WERI-Rb-1 (cell line): ENCODE data around the gene GAPDHS.

Source experiments
- DNase-seq: peaks from one replicate; pipeline ENCODE4 v3.0.0-alpha.2; 2020
- H3K27ac ChIP-seq: fragments of 250-450 bp; sonication (Bioruptor Pico); 2 replicates; pipeline ENCODE4 v1.5.1; 2020; ENCODE audit warnings: mild to moderate bottlenecking, moderate library complexity
- H3K27me3 ChIP-seq: fragments of 250-450 bp; sonication (Bioruptor Pico); 2 replicates; pipeline ENCODE4 v1.5.1; 2021; ENCODE audit warnings: mild to moderate bottlenecking, low read depth, moderate library complexity; ENCODE audit not compliant: insufficient read depth, severe bottlenecking
- H3K36me3 ChIP-seq: fragments of 250-450 bp; sonication (Bioruptor Pico); 2 replicates; pipeline ENCODE4 v1.5.1; 2020; ENCODE audit warnings: mild to moderate bottlenecking, moderate library complexity
- H3K4me3 ChIP-seq: 2 replicates; pipeline ENCODE4 v1.5.1; 2011; ENCODE audit warnings: low read depth, mild to moderate bottlenecking, control low read depth, low read length
- H3K9me3 ChIP-seq: fragments of 250-450 bp; sonication (Bioruptor Pico); 2 replicates; pipeline ENCODE4 v1.5.1; 2021; ENCODE audit warnings: mild to moderate bottlenecking, moderate library complexity; ENCODE audit not compliant: severe bottlenecking
- TF ChIP-seq, protein P1 (sequence below): IDR thresholded peaks from 2 replicates; pipeline ENCODE4 v1.5.1; 2011; ENCODE audit warnings: low read depth, mild to moderate bottlenecking, control low read depth, inconsistent platforms, low read length

Gene GAPDHS

DNA sequence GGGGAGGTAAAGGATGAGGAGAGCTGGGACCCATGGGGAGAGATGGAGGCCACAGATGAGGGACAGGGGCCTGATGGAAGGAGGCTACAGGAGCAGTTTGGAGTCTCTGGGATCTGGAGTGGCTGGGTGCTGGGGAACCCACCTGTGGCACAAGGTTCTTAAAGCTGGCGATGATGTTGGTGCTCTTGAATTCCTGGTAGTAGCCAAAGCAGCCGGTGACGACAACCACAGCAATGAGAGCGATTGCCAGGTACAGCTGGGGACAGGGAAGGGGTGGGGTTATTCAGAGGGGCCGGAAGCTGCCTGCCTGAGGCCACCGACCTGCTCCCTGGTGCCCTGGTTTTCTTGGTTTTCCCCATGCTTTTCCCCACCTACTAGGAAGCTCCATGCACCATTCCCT, 27.4 kb downstream of the GAPDHS start:
- H3K36me3 ChIP-seq, result no peaks in the 10 kb centered on the region
- no peaks in the 10 kb centered on the region for H3K27me3 ChIP-seq
- TF ChIP-seq, protein P1, sequence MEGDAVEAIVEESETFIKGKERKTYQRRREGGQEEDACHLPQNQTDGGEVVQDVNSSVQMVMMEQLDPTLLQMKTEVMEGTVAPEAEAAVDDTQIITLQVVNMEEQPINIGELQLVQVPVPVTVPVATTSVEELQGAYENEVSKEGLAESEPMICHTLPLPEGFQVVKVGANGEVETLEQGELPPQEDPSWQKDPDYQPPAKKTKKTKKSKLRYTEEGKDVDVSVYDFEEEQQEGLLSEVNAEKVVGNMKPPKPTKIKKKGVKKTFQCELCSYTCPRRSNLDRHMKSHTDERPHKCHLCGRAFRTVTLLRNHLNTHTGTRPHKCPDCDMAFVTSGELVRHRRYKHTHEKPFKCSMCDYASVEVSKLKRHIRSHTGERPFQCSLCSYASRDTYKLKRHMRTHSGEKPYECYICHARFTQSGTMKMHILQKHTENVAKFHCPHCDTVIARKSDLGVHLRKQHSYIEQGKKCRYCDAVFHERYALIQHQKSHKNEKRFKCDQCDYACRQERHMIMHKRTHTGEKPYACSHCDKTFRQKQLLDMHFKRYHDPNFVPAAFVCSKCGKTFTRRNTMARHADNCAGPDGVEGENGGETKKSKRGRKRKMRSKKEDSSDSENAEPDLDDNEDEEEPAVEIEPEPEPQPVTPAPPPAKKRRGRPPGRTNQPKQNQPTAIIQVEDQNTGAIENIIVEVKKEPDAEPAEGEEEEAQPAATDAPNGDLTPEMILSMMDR, result no peak
- H3K27ac ChIP-seq, result no peak overlapping the region
- H3K9me3 ChIP-seq, result peaks cover 3% of the 10 kb centered on the region
- no peak overlapping the region for H3K4me3 ChIP-seq
- DNase-seq, result no peak

DNA sequence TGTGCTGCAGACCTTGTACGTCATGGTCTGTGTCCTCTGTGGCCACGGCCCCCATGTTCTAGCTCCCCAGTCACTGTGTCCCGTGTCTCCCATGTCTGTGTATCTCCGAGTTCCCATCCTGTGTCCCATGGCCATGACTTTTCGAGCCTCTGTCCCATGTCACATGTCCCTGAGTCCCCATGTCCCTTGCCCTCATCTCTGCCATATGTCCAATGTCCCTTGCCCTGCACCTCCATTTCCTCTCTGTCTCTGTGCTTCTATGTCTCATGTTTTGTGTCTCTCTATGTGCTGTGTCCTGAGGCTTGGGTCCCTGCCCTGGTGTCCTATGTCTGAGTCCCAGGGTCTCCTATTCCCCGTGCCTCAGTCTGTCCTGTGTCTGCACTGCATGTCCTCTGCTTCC, 28.2 kb downstream of the GAPDHS start:
- Histone ChIP-seq H3K27me3 (no peaks in the 10 kb centered on the region), H3K27ac (no peak overlapping the region), H3K9me3 (no peaks in the 10 kb centered on the region), H3K4me3 (no peak overlapping the region), H3K36me3 (no peaks in the 10 kb centered on the region)
- DNase-seq, result no peak
- TF ChIP-seq, protein P1, result no peak

DNA sequence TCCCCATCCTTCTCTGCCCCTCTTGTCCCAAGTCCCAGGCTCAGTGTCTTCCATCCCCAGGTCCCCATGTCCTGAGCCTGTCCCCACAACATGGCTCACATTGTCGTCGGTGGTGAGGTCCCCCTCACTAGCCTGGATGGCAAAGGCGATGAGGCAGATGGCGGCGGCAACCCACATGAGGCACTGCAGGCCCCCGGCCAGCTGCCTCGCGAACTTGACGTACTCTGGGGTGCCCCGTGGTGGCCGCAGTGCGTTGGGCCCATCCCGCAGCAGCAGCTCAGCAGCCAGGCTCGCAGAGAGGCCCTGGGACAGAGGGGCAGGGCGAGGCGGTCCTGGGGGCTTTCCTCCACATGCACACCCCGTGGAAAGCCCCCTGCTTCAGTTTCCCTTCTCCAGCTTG, 29.1 kb downstream of the GAPDHS start:
- H3K4me3 ChIP-seq, result no peak overlapping the region
- TF ChIP-seq, protein P1, result no peak
- no peaks in the 10 kb centered on the region for H3K36me3 ChIP-seq
- DNase-seq, result no peak
- H3K27me3 ChIP-seq, result no peaks in the 10 kb centered on the region
- no peaks in the 10 kb centered on the region for H3K9me3 ChIP-seq
- H3K27ac ChIP-seq, result no peak overlapping the region

DNA sequence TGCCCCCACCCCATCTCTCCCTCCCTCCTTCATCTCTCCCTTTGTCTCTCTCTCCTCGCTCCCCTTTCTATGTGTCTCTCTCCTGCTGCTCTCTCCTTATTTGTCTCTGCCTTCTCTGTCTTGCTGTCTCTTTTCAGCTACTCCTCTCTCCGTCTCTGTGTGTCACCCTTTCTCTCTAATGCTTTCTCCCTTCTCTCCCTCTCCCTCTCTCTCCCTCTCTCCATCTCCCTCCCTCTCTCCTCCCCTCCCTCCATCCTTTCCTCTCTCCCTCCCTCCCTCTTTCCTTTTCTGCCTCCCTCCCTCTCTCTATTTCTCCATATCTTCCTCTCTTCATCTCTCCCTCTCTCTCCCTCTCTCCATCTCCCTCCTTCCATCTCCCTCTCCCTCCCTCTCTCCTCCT, 29.5 kb downstream of the GAPDHS start:
- H3K27me3 ChIP-seq, result no peaks in the 10 kb centered on the region
- TF ChIP-seq, protein P1, result no peak
- no peaks in the 10 kb centered on the region for H3K36me3 ChIP-seq
- H3K27ac ChIP-seq, result no peak overlapping the region
- no peak for DNase-seq
- H3K9me3 ChIP-seq, result no peaks in the 10 kb centered on the region
- H3K4me3 ChIP-seq, result no peak overlapping the region

DNA sequence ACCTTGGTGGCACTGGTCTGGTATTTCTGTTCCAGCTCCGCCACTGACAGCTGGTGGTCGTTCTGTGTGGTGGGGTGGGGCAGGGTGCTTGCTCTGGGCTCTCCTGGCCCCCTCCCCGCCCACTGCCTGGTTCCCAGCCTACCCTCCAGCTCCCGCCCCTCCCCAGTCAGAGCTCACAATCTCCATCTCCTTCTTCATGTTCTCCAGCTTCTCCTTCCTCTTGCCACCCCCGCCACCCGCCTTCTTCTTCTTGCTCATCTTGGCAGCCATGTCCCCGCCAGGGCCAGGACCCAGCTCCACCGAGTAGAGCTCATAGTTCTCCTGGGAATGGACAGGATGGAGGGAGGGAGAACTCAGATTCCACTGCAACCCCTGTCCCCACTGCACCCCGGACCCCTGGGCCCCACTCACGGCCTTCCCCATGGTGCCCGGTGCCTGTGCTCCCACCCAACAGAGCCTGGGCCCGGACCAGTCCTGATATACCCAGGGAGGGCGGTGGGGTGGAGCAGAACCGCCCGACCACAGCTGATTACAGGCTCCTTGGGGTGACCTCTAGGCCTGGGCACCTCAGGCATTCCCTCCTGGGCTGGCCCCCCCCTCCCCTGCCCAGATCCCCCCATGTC, 30.1 kb downstream of the GAPDHS start, which contains the start of gene ATP4A:
ATP4A (minus strand) TSS at position 452 of the 623 bp plus-strand sequence; CDS start at position 423, 29 bp downstream.
- no peak for DNase-seq
- no peaks in the 10 kb centered on the region for H3K27me3 ChIP-seq
- no peak within 1 kb of the TSS for H3K27ac ChIP-seq
- H3K4me3 ChIP-seq, result no peak within 1 kb of the TSS
- H3K9me3 ChIP-seq, result no peaks in the 10 kb centered on the region
- H3K36me3 ChIP-seq, result no peaks in the 10 kb centered on the region
- TF ChIP-seq, protein P1, result no peak
